ENCODE measurements around the gene NRK.

Gene NRK

GRCh38 chrX:105837232-105837631 lies 14.9 kb downstream of the NRK start:
- TF ChIP-seq, protein P1, sequence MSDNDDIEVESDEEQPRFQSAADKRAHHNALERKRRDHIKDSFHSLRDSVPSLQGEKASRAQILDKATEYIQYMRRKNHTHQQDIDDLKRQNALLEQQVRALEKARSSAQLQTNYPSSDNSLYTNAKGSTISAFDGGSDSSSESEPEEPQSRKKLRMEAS (IDR thresholded peaks at IDR 0.05), result no peak
- no peak for TF ChIP-seq NFIC (IDR thresholded peaks at IDR 0.05)
- no peak for TF ChIP-seq CEBPB (IDR thresholded peaks at IDR 0.05)
- no peak for TF ChIP-seq ZBTB7A (IDR thresholded peaks at IDR 0.05; ENCODE audit: low read depth)
- no peak for TF ChIP-seq FOXM1 (IDR thresholded peaks at IDR 0.05; ENCODE audit: borderline replicate concordance, low read depth)
- no peak for TF ChIP-seq USF1 (IDR thresholded peaks at IDR 0.05)
- TF ChIP-seq EP300 (IDR thresholded peaks at IDR 0.05; ENCODE audit: borderline replicate concordance), result no peak
- TF ChIP-seq TEAD4 (IDR thresholded peaks at IDR 0.05), result no peak
- TF ChIP-seq YY1 (IDR thresholded peaks at IDR 0.05; ENCODE audit: low read depth), result no peak
- no peak for TF ChIP-seq TAF1 (IDR thresholded peaks at IDR 0.05; ENCODE audit: low read depth)
- TF ChIP-seq TCF12 (IDR thresholded peaks at IDR 0.05; ENCODE audit: low read depth), result no peak
- TF ChIP-seq CREB1 (IDR thresholded peaks at IDR 0.05; ENCODE audit: low read depth), result no peak
- no peak for TF ChIP-seq RAD21 (IDR thresholded peaks at IDR 0.05; ENCODE audit: low read depth)
- TF ChIP-seq, protein P2, sequence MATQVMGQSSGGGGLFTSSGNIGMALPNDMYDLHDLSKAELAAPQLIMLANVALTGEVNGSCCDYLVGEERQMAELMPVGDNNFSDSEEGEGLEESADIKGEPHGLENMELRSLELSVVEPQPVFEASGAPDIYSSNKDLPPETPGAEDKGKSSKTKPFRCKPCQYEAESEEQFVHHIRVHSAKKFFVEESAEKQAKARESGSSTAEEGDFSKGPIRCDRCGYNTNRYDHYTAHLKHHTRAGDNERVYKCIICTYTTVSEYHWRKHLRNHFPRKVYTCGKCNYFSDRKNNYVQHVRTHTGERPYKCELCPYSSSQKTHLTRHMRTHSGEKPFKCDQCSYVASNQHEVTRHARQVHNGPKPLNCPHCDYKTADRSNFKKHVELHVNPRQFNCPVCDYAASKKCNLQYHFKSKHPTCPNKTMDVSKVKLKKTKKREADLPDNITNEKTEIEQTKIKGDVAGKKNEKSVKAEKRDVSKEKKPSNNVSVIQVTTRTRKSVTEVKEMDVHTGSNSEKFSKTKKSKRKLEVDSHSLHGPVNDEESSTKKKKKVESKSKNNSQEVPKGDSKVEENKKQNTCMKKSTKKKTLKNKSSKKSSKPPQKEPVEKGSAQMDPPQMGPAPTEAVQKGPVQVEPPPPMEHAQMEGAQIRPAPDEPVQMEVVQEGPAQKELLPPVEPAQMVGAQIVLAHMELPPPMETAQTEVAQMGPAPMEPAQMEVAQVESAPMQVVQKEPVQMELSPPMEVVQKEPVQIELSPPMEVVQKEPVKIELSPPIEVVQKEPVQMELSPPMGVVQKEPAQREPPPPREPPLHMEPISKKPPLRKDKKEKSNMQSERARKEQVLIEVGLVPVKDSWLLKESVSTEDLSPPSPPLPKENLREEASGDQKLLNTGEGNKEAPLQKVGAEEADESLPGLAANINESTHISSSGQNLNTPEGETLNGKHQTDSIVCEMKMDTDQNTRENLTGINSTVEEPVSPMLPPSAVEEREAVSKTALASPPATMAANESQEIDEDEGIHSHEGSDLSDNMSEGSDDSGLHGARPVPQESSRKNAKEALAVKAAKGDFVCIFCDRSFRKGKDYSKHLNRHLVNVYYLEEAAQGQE (IDR thresholded peaks at IDR 0.05; ENCODE audit: low read depth), result no peak
- TF ChIP-seq EGR1 (IDR thresholded peaks at IDR 0.05), result no peak

- TF ChIP-seq ZBTB7A (IDR thresholded peaks at IDR 0.05; ENCODE audit: low read depth) (no peak), FOXM1 (IDR thresholded peaks at IDR 0.05; ENCODE audit: borderline replicate concordance, low read depth) (no peak), YY1 (IDR thresholded peaks at IDR 0.05; ENCODE audit: low read depth) (no peak), NFIC (IDR thresholded peaks at IDR 0.05) (no peak), CEBPB (IDR thresholded peaks at IDR 0.05) (no peak), EP300 (IDR thresholded peaks at IDR 0.05; ENCODE audit: borderline replicate concordance) (no peak), TAF1 (IDR thresholded peaks at IDR 0.05; ENCODE audit: low read depth) (no peak), EGR1 (IDR thresholded peaks at IDR 0.05) (no peak), TEAD4 (IDR thresholded peaks at IDR 0.05) (no peak), RAD21 (IDR thresholded peaks at IDR 0.05; ENCODE audit: low read depth) (no peak), TCF12 (IDR thresholded peaks at IDR 0.05; ENCODE audit: low read depth) (no peak), USF1 (IDR thresholded peaks at IDR 0.05) (no peak), CREB1 (IDR thresholded peaks at IDR 0.05; ENCODE audit: low read depth) (no peak)
- TF ChIP-seq, protein P2 (IDR thresholded peaks at IDR 0.05; ENCODE audit: low read depth), result no peak
- TF ChIP-seq, protein P1 (IDR thresholded peaks at IDR 0.05), result no peak
Observed at GRCh38 chrX:105845631-105846030, 23.3 kb downstream of the NRK start.

- TF ChIP-seq CREB1 (IDR thresholded peaks at IDR 0.05; ENCODE audit: low read depth) (no peak), ZBTB7A (IDR thresholded peaks at IDR 0.05; ENCODE audit: low read depth) (no peak), TAF1 (IDR thresholded peaks at IDR 0.05; ENCODE audit: low read depth) (no peak), USF1 (IDR thresholded peaks at IDR 0.05) (no peak), TEAD4 (IDR thresholded peaks at IDR 0.05) (no peak), EGR1 (IDR thresholded peaks at IDR 0.05) (no peak), FOXM1 (IDR thresholded peaks at IDR 0.05; ENCODE audit: borderline replicate concordance, low read depth) (no peak), EP300 (IDR thresholded peaks at IDR 0.05; ENCODE audit: borderline replicate concordance) (no peak), CEBPB (IDR thresholded peaks at IDR 0.05) (no peak), RAD21 (IDR thresholded peaks at IDR 0.05; ENCODE audit: low read depth) (no peak), YY1 (IDR thresholded peaks at IDR 0.05; ENCODE audit: low read depth) (no peak), NFIC (IDR thresholded peaks at IDR 0.05) (no peak), TCF12 (IDR thresholded peaks at IDR 0.05; ENCODE audit: low read depth) (no peak)
- TF ChIP-seq, protein P2 (IDR thresholded peaks at IDR 0.05; ENCODE audit: low read depth), result no peak
- TF ChIP-seq, protein P1 (IDR thresholded peaks at IDR 0.05), result no peak
Observed at GRCh38 chrX:105865709-105866108, 43.4 kb downstream of the NRK start.
